A549 (cell line): ENCODE measurements around the gene ZNF644. TPM values are rescaled to one million over a fixed set of nuclear protein-coding genes. Genes with fewer than 3 reads are reported as not detected.

Source experiments
- ATAC-seq, 2 experiments: fragments of 200-7000 bp in 1 of 2; fragments of >200 bp in 1 of 2; cut with Nextera tagmentation in 1 of 2; cut with Tn5 transposase in 1 of 2; 3 replicates each; pipeline versions ENCODE4 v1.8.0 to v1.9.1; 2018 to 2020; ENCODE audit warnings: mild to moderate bottlenecking in 1 of 2, moderate library complexity in 1 of 2
- CTCF ChIA-PET: fragments of 300-600 bp; sonication (Branson Sonifier 250); formaldehyde crosslinking; extraction: SDS; loops from one replicate; lab custom pipeline; 2021; ENCODE audit warnings: antibody characterized with exemption, inconsistent platforms; lab: Yijun Ruan, JAX
- POLR2A ChIA-PET: fragments of 350-600 bp; formaldehyde crosslinking; extraction: SDS; loops from one replicate; lab custom pipeline; 2021; ENCODE audit warnings: antibody characterized with exemption, inconsistent platforms; lab: Yijun Ruan, JAX
- DNase-seq, 2 experiments: peaks; one replicate each; pipeline versions ENCODE4 v3.0.0 to v3.0.0-alpha.2; 2011 to 2016; ENCODE audit warnings: low read depth in 1 of 2, low spot score in 1 of 2
- FAIRE-seq: peaks from 2 replicates; lab custom pipeline; 2011; peaks lifted over from hg19 to GRCh38; lab: Jason Lieb, UNC
- H3K27ac ChIP-seq, 2 experiments: fragments of >200 bp; sonication (Bioruptor Twin); formaldehyde crosslinking; 3 replicates each; pipeline ENCODE4 v1.5.1; 2016 to 2017
- H3K4me1 ChIP-seq: fragments of >200 bp; sonication (Bioruptor Twin); formaldehyde crosslinking; 3 replicates; pipeline ENCODE4 v1.6.1; 2016
- H3K4me2 ChIP-seq: fragments of >200 bp; sonication (Bioruptor Twin); formaldehyde crosslinking; 3 replicates; pipeline ENCODE4 v1.6.1; 2016
- H3K4me3 ChIP-seq: fragments of >200 bp; sonication (Bioruptor Twin); formaldehyde crosslinking; 3 replicates; pipeline ENCODE4 v1.5.1; 2016
- H3K9me3 ChIP-seq: fragments of >200 bp; sonication (Bioruptor Twin); formaldehyde crosslinking; 3 replicates; pipeline ENCODE4 v1.6.1; 2016
- BHLHE40 ChIP-seq: IDR thresholded peaks from 2 replicates; pipeline ENCODE4 v1.6.1; 2012; ENCODE audit warnings: low read depth, low read length, inconsistent platforms
- CHD4 ChIP-seq: fragments of 200-600 bp; sonication (generic); IDR thresholded peaks from 2 replicates; pipeline ENCODE4 v1.6.1; 2016; ENCODE audit warnings: antibody characterized with exemption, mild to moderate bottlenecking, borderline replicate concordance
- CTCF ChIP-seq: fragments of >200 bp; sonication (Bioruptor Twin); formaldehyde crosslinking; IDR thresholded peaks from 3 replicates; pipeline ENCODE4 v1.5.1; 2016
- E2F6 ChIP-seq: IDR thresholded peaks from 2 replicates; pipeline ENCODE4 v1.6.1; 2012; ENCODE audit warnings: low read depth, borderline replicate concordance
- EHMT2 ChIP-seq: fragments of 200-600 bp; sonication (generic); IDR thresholded peaks from 2 replicates; pipeline ENCODE4 v1.6.1; 2016; ENCODE audit warnings: antibody characterized with exemption, low read depth, mild to moderate bottlenecking, moderate library complexity
- EP300 ChIP-seq, 2 experiments: fragments of >200 bp; sonication (Bioruptor Twin); formaldehyde crosslinking; IDR thresholded peaks; 2 replicates in 1 of 2; 3 replicates in 1 of 2; pipeline ENCODE4 v1.6.1; 2016 to 2017
- HES2 ChIP-seq: fragments of >200 bp; sonication (Bioruptor Twin); formaldehyde crosslinking; IDR thresholded peaks from 2 replicates; pipeline ENCODE4 v1.6.1; 2016
- HMGXB4 ChIP-seq: fragments of 250-450 bp; sonication (Bioruptor Pico); IDR thresholded peaks from 2 replicates; pipeline ENCODE4 v1.5.0; 2021; ENCODE audit warnings: mild to moderate bottlenecking, moderate library complexity, borderline replicate concordance
- HOXA7 ChIP-seq: fragments of 250-450 bp; sonication (Bioruptor Pico); IDR thresholded peaks from 2 replicates; pipeline ENCODE4 v1.5.0; 2020; ENCODE audit warnings: mild to moderate bottlenecking, moderate library complexity
- HOXB5 ChIP-seq: fragments of 250-450 bp; sonication (Bioruptor Pico); IDR thresholded peaks from 2 replicates; pipeline ENCODE4 v1.5.0; 2020; ENCODE audit warnings: mild to moderate bottlenecking, moderate library complexity
- MAFK ChIP-seq: fragments of 450-650 bp; IDR thresholded peaks from 2 replicates; pipeline ENCODE4 v1.6.1; 2014; ENCODE audit not compliant: partially characterized antibody
- NFE2L2 ChIP-seq: fragments of 150-350 bp; conservative IDR thresholded peaks from 2 replicates; pipeline ENCODE4 v1.6.1; 2014; ENCODE audit warnings: low read length
- NR3C1 ChIP-seq: fragments of >200 bp; sonication (Bioruptor Twin); formaldehyde crosslinking; IDR thresholded peaks from 3 replicates; pipeline ENCODE4 v1.6.1; 2017
- RAD21 ChIP-seq, 2 experiments: fragments of >200 bp in 1 of 2; sonication (Bioruptor Twin) in 1 of 2; formaldehyde crosslinking in 1 of 2; IDR thresholded peaks in 1 of 2; conservative IDR thresholded peaks in 1 of 2; 2 replicates in 1 of 2; 3 replicates in 1 of 2; pipeline ENCODE4 v1.6.1; 2012 to 2018; ENCODE audit warnings: inconsistent platforms in 1 of 2
- RCOR1 ChIP-seq: fragments of 150-350 bp; IDR thresholded peaks from 2 replicates; pipeline ENCODE4 v1.6.1; 2014; ENCODE audit warnings: antibody characterized with exemption, low read length, low read depth
- REST ChIP-seq: fragments of 200-600 bp; sonication (generic); IDR thresholded peaks from 2 replicates; pipeline ENCODE4 v1.6.1; 2016; ENCODE audit warnings: antibody characterized with exemption, mild to moderate bottlenecking, moderate library complexity
- SMC3 ChIP-seq: fragments of >200 bp; sonication (Bioruptor Twin); formaldehyde crosslinking; IDR thresholded peaks from 3 replicates; pipeline ENCODE4 v1.6.1; 2018; ENCODE audit warnings: inconsistent platforms
- SREBF2 ChIP-seq: fragments of 450-650 bp; IDR thresholded peaks from 2 replicates; pipeline ENCODE4 v1.6.1; 2014; ENCODE audit warnings: mild to moderate bottlenecking, moderate library complexity
- TP53 ChIP-seq: fragments of 250-450 bp; sonication (Bioruptor Pico); IDR thresholded peaks from 2 replicates; pipeline ENCODE4 v1.5.0; 2021; ENCODE audit warnings: mild to moderate bottlenecking, moderate library complexity
- USF2 ChIP-seq: fragments of 450-650 bp; IDR thresholded peaks from 2 replicates; pipeline ENCODE4 v1.6.1; 2014; ENCODE audit warnings: antibody characterized with exemption
- ZC3H11A ChIP-seq: fragments of 450-650 bp; IDR thresholded peaks from 2 replicates; pipeline ENCODE4 v1.6.1; 2014; ENCODE audit warnings: antibody characterized with exemption, mild to moderate bottlenecking
- ZFP36 ChIP-seq: fragments of 450-650 bp; IDR thresholded peaks from 2 replicates; pipeline ENCODE4 v1.6.1; 2014; ENCODE audit warnings: borderline replicate concordance; ENCODE audit not compliant: partially characterized antibody
- WGBS: methylation state at CpG from one replicate; pipeline ENCODE4 v1.1.6; 2017; ENCODE audit errors: missing lambda C conversion rate; 5-methylcytosine and 5-hydroxymethylcytosine counted together
- polyA plus RNA-seq, 4 experiments: library from polyadenylated mRNA; depleted of rRNA in 3 of 4; stranded (reverse); fragments of >200 nt; fragmentation: RNase III in 1 of 4; extraction: RNeasy Plus Mini Kit Qiagen cat#74134 plus additional on column Dnase treatment in 1 of 4; gene quantifications; 2 replicates in 3 of 4; 3 replicates in 1 of 4; pipeline ENCODE4 v1.2.3, GENCODE V29; 2011 to 2017

The ZNF644 gene
- polyA plus RNA-seq, 2 of the 4 experiments (the other 2 are of a cell fraction): 14.8 to 24.9 TPM

GRCh38 chr1:90924982-90925381 is 96.9 kb downstream of the ZNF644 start:
- Histone ChIP-seq H3K4me2 (no peak overlapping the region), H3K4me1 (peaks cover 16% of the 10 kb centered on the region), H3K4me3 (no peak overlapping the region), H3K9me3 (no peaks in the 10 kb centered on the region), H3K27ac (no peak overlapping the region)
- ChIA-PET CTCF (no interaction called here), POLR2A (no interaction called here)
- DNase-seq (no peak), ATAC-seq (no peak), FAIRE-seq (no peak)
- TF ChIP-seq ZC3H11A (no peak), CHD4 (no peak), EP300 (IDR thresholded peaks at IDR 0.05) (no peak), SREBF2 (no peak), TP53 (CRISPR knock-in tag) (no peak), EHMT2 (no peak), ZFP36 (no peak), RAD21 (conservative IDR thresholded peaks at IDR 0.05 in 1 of 2, IDR thresholded peaks at IDR 0.05 in 1 of 2) (no peak), E2F6 (no peak), HOXA7 (CRISPR knock-in tag) (no peak), SMC3 (no peak), CTCF (no peak), BHLHE40 (no peak)
- 96% methylated on average over 4 of the region's 4 CpGs for WGBS

- CTCF ChIA-PET: no interaction called here
- ATAC-seq (no peak), DNase-seq (no peak), FAIRE-seq (no peak)
- no peak overlapping the region for H3K4me3 ChIP-seq
- H3K27ac ChIP-seq: no peak overlapping the region
- WGBS: 73% methylated on average over 2 of the region's 2 CpGs
- POLR2A ChIA-PET: no interaction called here
- no peaks in the 10 kb centered on the region for H3K9me3 ChIP-seq
- no peak overlapping the region for H3K4me2 ChIP-seq
- no peak for TF ChIP-seq USF2
- no peak for TF ChIP-seq HMGXB4
- no peak for TF ChIP-seq TP53 (CRISPR knock-in tag)
- no peak for TF ChIP-seq NR3C1
- no peak for TF ChIP-seq HOXB5 (CRISPR knock-in tag)
- TF ChIP-seq NFE2L2: no peak
- no peak for TF ChIP-seq ZC3H11A
- no peak for TF ChIP-seq MAFK
- TF ChIP-seq CHD4: no peak
- no peak for TF ChIP-seq HES2
- TF ChIP-seq RCOR1: no peak
- TF ChIP-seq BHLHE40: no peak
- TF ChIP-seq REST: no peak
- peaks cover 27% of the 10 kb centered on the region for H3K4me1 ChIP-seq
Measured at GRCh38 chr1:90922996-90923395, 98.8 kb downstream of the ZNF644 start.
